GM21825 (cell line): ENCODE measurements around the gene CYP26C1.

Experiments
- ATAC-seq: cut with Tn5 transposase; IDR thresholded peaks from one replicate; pipeline ENCODE4 v1.9.1; 2021; ENCODE audit warnings: mild to moderate bottlenecking, moderate library complexity; ENCODE audit not compliant: unreplicated experiment

Gene CYP26C1

DNA sequence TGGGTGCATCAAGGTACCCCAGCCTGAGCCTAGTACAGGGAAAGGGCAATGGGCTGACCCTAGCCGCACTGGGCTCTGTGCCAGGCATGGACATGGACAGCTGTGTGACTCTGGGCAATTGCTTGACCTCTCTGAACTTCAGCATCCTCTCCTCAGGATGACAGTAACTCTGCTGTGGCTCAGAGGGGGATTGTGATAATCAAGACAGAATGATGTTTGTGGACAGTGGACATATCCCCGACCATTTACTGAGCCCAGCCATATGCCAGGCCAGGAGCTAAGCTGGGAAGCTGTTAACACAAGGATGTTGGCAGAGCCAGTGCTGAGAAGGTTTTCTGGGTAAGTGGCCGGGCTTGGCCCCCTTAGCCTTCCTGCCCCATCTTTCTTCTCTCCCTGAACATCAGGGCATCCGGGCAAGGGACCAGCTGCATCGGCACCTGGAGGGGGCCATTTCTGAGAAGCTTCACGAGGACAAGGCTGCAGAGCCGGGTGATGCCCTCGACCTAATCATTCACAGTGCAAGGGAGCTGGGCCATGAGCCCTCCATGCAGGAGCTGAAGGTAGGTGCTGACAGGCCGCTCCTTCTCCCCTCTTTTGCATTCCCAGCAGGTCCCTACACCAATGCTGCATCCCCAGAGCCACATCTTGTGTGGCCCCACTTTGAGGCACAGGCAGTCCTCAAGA, 3.5 kb downstream of the CYP26C1 start:
- no peak for ATAC-seq

DNA sequence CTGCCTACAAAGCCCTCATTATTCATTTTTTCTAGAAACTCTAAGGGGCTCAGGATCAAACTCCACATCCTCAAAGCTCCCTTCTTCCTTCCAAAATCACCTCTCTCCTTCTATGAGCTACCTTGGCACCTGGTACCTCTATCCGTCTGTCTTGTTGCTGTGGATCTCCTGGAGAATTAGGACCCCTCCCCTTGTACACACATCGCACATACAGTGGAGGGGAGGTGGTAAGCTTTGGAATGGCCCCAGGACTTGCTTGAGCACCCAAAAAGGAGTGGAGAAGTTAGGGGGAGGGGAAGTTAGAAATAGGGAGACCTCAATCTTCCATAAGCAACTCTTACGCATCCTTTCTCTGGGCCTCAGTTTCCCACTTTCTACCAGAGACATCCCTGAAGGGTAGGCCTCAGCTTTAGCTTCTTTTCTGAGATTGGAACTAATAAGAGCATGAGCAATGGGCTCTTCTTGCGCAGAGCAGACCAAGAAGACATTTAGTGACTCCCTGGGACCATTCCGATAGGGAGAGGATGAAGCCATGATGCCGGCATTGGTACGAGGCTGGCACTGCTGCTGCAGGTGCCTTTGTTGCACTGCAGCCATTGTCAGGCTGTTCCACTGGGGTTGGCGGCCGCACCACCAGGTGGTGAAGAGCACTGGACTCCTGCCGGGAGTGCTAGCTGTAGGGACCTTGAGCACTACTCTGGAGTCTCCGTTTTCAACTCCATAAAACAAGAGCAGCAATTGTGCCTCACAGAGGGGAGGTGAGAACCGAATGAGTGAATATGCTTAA, 4.5 kb downstream of the CYP26C1 start:
- ATAC-seq = no peak

GRCh38 chr10:93065675-93066543, 5.3 kb downstream of the CYP26C1 start:
- ATAC-seq = no peak

GRCh38 chr10:93066544-93066913, 5.9 kb downstream of the CYP26C1 start:
- ATAC-seq = no peak

DNA sequence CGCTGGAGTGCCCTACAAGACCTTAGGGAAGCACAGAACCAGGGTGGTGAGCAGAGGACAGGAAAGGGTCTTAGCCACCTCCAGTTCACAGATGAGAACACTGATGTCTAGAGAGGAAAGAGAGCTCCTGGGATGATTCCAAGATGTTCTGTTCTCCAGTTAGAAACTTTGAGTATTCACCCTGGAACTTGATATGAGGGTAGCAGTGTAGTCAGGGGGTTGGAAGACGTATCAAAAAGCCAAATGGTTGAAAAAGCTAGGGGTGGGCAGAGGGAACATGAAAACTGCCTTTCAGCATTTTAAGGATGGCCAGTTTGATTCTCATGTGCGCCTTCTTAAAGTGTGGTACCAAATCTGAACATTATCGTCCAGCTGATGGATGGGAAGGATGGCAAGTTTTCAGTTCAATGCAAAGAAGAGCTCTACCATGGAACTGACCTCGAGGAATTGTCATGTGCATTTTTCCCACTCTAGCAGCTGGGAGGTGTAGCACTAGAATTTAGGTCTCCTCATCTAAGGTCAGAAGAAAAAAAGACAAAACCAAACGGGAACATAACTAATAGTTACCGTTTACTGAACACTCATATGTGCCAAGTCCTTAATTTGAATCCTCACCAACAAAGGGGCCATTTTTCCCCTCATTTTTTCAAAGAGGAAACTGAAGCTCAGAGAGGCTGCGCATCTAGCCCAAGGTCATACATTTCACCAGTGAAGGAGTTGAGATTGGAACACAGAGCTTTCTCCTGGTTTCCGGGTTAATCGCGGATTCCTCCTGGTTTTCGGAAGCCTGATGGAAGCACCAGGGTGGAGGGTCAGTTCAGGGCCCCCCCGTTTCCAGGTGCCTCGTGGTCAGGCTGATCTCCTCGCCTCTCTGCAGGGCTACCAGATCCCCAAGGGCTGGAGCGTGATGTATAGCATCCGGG, 7.1 kb downstream of the CYP26C1 start:
- no peak for ATAC-seq

DNA sequence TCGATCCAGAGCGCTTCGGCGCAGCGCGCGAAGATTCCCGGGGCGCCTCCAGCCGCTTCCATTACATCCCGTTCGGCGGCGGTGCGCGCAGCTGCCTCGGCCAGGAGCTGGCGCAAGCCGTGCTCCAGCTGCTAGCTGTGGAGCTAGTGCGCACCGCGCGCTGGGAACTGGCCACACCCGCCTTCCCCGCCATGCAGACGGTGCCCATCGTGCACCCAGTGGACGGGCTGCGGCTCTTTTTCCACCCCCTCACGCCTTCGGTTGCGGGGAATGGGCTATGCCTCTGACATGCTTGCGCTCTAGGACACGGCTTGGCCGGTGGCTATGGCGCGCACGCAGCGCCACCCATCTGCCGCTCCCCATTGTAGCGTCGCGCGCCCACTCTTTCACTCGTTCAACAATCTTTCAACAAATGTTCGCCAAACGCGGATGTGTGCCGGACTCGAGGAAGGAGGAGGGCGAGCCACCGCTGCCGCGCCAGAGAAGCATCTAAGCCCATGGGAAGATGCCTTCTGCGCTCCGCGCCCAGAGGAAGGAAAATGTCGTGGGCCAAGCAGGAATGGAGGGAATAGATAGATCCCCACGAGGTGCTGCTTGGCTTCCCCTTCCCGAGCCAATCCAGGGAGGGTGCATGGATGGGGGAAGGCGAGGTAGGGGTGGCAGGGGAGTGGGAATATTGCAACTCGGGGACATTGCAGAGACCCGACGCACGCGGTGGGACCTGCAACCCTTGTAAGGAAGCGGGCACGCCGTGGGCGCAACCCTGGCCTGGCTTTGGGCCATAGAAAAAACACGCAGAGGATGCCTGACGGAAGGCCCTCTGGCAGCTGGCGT, 8.0 kb downstream of the CYP26C1 start:
- ATAC-seq = no peak

GRCh38 chr10:93069245-93069561, 8.6 kb downstream of the CYP26C1 start:
- no peak for ATAC-seq

DNA sequence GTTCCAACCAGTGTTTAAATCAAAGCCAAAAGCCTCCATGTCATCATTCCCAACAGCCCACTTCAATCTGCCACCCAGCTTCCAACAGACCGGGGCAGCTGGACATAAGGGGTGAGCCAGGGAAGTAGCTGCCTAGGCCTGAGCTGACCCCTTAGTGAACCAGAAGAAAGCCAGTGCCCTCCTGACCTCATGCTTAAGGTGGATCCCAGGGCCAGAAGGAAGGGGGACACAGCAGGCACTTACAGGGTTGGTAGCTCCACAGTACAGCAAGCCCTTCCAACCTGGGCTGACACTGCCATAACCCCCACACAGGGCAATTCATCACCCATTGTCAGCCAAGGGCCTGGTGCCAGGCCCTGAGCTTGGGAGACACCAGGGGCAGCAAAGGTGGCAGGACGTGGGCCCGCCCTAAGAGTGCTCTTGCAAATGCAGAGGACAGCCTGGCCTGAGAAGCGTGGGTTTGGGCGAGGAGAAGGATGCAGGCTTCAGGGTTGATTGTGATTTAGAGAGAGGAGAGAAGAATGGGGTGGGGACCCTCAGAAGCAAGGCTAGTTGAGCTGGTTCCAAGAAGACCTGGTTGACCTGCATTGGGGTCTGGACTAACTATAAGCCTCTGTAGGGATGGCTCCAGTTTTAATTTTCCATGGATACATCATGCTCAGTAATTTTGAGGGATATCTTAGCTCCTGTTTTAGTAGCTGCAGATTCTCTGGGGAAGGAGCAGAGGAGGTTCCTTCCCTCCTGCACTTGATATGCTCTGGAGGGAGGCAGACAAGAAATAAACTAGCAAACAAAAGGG, 10.0 kb downstream of the CYP26C1 start:
- ATAC-seq = no peak

DNA sequence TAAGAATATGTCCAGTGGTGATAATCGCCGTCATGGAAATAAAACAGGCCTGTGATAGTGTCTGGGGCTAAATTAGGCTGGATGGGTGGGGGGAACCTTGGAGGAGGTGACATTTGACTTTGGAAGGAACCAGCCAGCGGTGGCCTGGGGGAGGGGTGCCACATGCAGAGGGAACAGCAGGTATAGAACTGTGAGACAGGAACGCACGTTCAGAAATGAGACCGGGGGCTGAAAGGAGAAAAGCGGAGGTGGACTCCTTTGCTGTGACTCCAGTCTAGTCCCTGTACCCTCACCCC, 10.5 kb downstream of the CYP26C1 start:
- no peak for ATAC-seq

DNA sequence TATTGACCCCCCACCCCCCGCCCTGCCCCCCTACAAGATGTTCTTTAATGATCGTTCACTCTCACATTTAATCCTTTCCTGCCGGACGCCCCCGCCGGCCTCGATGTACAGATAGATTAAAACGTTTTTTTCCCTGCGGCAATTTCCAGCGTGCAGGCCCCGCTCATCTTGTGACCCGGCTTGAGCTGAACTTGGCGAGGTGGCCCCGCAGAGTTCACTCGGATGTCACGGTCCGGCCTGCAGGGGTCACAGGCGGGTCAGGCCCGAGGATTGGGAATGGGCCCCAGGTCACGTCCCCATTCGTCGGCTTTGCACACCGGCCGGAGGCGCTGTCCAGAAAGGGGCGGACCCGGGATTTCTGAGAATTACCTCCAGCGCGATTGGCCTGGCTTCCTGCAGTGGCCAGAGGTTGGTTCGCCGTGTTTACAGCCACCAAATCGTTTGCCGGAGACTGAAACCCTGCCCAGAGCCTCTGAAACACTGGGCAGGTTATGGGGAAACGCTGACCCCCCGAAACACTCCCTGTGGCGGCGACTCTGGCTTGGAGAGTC, 11.2 kb downstream of the CYP26C1 start:
- ATAC-seq = no peak

DNA sequence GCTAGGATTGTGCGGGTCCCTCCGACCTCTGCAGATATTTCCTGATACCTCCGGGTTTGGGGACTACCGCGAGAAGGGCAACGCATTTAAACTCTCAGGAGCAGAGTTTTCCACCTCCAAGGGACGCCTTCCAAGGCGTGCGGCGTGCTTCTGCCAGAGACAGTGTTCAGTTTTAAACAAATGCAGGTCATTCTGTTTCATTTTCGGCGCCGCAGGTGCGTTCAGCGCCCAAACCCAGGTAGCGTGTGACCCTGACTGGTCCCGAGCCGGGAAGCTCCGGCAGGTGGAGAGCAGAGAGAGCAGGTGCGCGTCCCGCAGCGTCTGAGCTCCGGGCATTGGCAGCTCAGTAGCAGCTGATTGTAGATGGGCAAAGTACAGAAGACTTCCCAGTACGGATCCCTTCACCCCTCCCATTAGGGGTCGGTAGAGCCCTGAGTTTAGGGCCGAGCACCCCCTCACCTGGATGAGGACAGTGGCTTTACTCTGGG, 11.7 kb downstream of the CYP26C1 start:
- no peak for ATAC-seq

GRCh38 chr10:93072713-93073538, 12.3 kb downstream of the CYP26C1 start:
- no peak for ATAC-seq

DNA sequence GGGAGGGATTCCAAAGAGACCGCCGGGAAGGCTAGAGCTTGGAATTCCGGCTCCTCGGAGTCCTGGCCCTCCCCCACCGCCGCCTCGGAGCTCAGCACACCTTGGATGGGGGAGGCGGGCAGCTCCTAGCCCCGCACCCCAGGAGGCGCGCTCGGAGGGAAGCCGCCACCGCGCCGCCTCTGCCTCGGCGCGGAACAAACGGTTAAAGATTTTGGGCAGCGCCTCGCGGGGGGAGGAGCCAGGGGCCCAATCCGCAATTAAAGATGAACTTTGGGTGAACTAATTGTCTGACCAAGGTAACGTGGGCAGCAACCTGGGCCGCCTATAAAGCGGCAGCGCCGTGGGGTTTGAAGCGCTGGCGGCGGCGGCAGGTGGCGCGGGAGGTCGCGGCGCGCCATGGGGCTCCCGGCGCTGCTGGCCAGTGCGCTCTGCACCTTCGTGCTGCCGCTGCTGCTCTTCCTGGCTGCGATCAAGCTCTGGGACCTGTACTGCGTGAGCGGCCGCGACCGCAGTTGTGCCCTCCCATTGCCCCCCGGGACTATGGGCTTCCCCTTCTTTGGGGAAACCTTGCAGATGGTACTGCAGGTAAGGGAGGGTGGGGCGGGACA, 13.0 kb downstream of the CYP26C1 start, which contains the start of gene CYP26A1:
TSS of gene CYP26A1 (plus strand) at position 355 of the 608 bp plus-strand sequence. CDS start at position 397, 42 bp downstream.
- ATAC-seq = no peak

DNA sequence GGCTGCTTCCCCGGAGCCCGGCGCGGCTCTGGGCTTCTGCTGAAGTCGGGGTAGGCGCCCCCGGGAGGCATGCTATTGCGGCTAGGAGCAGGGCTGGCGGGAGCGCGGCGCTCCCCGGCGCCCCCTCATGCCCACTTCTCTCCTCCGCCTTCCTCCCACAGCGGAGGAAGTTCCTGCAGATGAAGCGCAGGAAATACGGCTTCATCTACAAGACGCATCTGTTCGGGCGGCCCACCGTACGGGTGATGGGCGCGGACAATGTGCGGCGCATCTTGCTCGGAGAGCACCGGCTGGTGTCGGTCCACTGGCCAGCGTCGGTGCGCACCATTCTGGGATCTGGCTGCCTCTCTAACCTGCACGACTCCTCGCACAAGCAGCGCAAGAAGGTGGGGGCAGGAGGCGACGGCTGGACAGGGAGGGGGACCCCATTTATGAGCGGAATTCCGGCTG, 13.6 kb downstream of the CYP26C1 start:
- no peak for ATAC-seq

GRCh38 chr10:93074597-93075368, 14.2 kb downstream of the CYP26C1 start:
- ATAC-seq = no peak
